Right cardiac atrium (tissue), 5 donors: ENCODE results near the gene RNF113A. TPM values are rescaled to one million over a fixed set of nuclear protein-coding genes. Genes with fewer than 3 reads are reported as not detected.
"Not testable (repeated sequence)": the region's sequence is repeated elsewhere in the genome, so short reads cannot be mapped to it uniquely, and the experiment has no call there.

Source experiments
- ATAC-seq, 2 donors: fragments of 200-7000 bp; cut with Tn5 transposase; one replicate each; pipeline versions ENCODE4 v1.8.0 to v1.9.1; 2020; ENCODE audit warnings: moderate library complexity in 2 of 2, mild to moderate bottlenecking in 1 of 2
- DNase-seq, 3 donors: peaks; one replicate each; pipeline ENCODE4 v3.0.0-alpha.2; 2020
- H3K27ac ChIP-seq: one replicate; pipeline ENCODE4 v1.5.1; 2013; ENCODE audit warnings: mild to moderate bottlenecking, low read length, control low read depth, moderate library complexity
- H3K27me3 ChIP-seq: one replicate; pipeline ENCODE4 v1.6.1; 2013; ENCODE audit not compliant: control insufficient read depth, insufficient read depth
- H3K4me1 ChIP-seq: one replicate; pipeline ENCODE4 v1.6.1; 2013; ENCODE audit warnings: low read length; ENCODE audit not compliant: control insufficient read depth, insufficient read depth
- H3K4me3 ChIP-seq: one replicate; pipeline ENCODE4 v1.5.1; 2013; ENCODE audit warnings: low read length, control low read depth
- H3K9me3 ChIP-seq: one replicate; pipeline ENCODE4 v1.6.1; 2013; ENCODE audit warnings: low read length; ENCODE audit not compliant: control insufficient read depth
- WGBS: extraction: QIAGEN DNeasy Blood & Tissue Kit; methylation state at CpG from one replicate; pipeline ENCODE4 v1.1.7; 2013; 5-methylcytosine and 5-hydroxymethylcytosine counted together
- intact Hi-C, 4 donors: fragments of 100-400 bp; cut with DNase I; formaldehyde crosslinking; loops; one replicate each; pipeline versions ENCODE4 v1.11.0 to v1.14.0; 2022 to 2023
- polyA plus RNA-seq: library from polyadenylated mRNA; stranded (reverse); fragments of 200-250 nt; gene quantifications from one replicate; pipeline ENCODE4 v1.2.3, GENCODE V29; 2013
- total RNA-seq, 4 donors: library from RNA; stranded (reverse); fragmentation: NEBNext Ultra II Directional; extraction: Animal tissue kit (Norgen Biotek cat#: 25700); gene quantifications; one replicate each; pipeline ENCODE4 v1.2.1, GENCODE V29; 2021
- donor health status: healthy with polysubstance abuse.
- donor health status: DM: no; HTN: yes; CAD: no.
- donor health status: DM: no; HTN: no; CAD: no.
- donor health status: DM: no; HTN: yes; CAD: no; lungs with severe emphysema.
- donor health status: DM: yes; HTN: yes; CAD: no.

Gene RNF113A
- total and polyA plus RNA-seq, 5 donors: 9.0 to 11.6 (median 9.9) TPM

GRCh38 chrX:119833905-119834304 is 37.6 kb downstream of the RNF113A start:
- Histone ChIP-seq H3K4me3 (no peak overlapping the region), H3K9me3 (no peaks in the 10 kb centered on the region), H3K27me3 (no peaks in the 10 kb centered on the region), H3K27ac (no peak overlapping the region), H3K4me1 (no peaks in the 10 kb centered on the region)
- no peak for ATAC-seq
- intact Hi-C loops: no loop called here
- WGBS: 87% methylated on average over 3 of the region's 3 CpGs
- DNase-seq: no peak

GRCh38 chrX:119828446-119828845 is 43.1 kb downstream of the RNF113A start:
- Histone ChIP-seq H3K4me1 (no peaks in the 10 kb centered on the region), H3K27me3 (no peaks in the 10 kb centered on the region), H3K9me3 (no peaks in the 10 kb centered on the region), H3K4me3 (no peak overlapping the region), H3K27ac (no peak overlapping the region)
- ATAC-seq (no peak), DNase-seq (no peak)
- 96% methylated on average over 5 of the region's 5 CpGs for WGBS
- intact Hi-C loops: no loop called here

GRCh38 chrX:119826399-119826959 is 45.1 kb downstream of the RNF113A start:
- peak in 1 of 2 donors; percentile 37 for ATAC-seq

GRCh38 chrX:119824221-119824620 is 47.3 kb downstream of the RNF113A start:
- H3K27me3 ChIP-seq, H3K27ac ChIP-seq, H3K4me3 ChIP-seq, DNase-seq, H3K4me1 ChIP-seq, intact Hi-C loops, H3K9me3 ChIP-seq, ATAC-seq: not testable (repeated sequence)
- 85% methylated on average over 2 of the region's 5 CpGs for WGBS

More at GRCh38 chrX:119826399-119826959, 45.1 kb downstream of the RNF113A start:
- no peak overlapping the region for H3K4me3 ChIP-seq
- no peaks in the 10 kb centered on the region for H3K27me3 ChIP-seq
- H3K27ac ChIP-seq: no peak overlapping the region
- intact Hi-C loops: no loop called here
- no peak for DNase-seq
- no peaks in the 10 kb centered on the region for H3K9me3 ChIP-seq
- no peaks in the 10 kb centered on the region for H3K4me1 ChIP-seq
- 65% methylated on average over 7 of the region's 7 CpGs for WGBS

GRCh38 chrX:119821703-119822102 is 49.8 kb downstream of the RNF113A start:
- DNase-seq, ATAC-seq, H3K4me1 ChIP-seq, intact Hi-C loops, H3K27ac ChIP-seq, H3K9me3 ChIP-seq, H3K27me3 ChIP-seq, H3K4me3 ChIP-seq: not testable (repeated sequence)
- 68% methylated on average over 3 of the region's 3 CpGs for WGBS

Other genes starting within 250 kb of the RNF113A start
- gene SEPTIN6, start 178.6 kb downstream of the RNF113A start, total RNA-seq: 10 to 100 TPM; 13.9 to 30.4 (median 16.8) TPM
- 5.7 TPM for gene SEPTIN6, start 178.6 kb downstream of the RNF113A start, polyA plus RNA-seq
- under 1 TPM in 2 of 4 donors, not detected in 2; 0.37 to 0.53 TPM for gene SOWAHD, start 113.1 kb downstream of the RNF113A start, total RNA-seq
- 0.14 TPM for gene SOWAHD, start 113.1 kb downstream of the RNF113A start, polyA plus RNA-seq
- 1,000 to 10,000 TPM; 1,125 to 1,239 (median 1,186) TPM for gene RPL39, start 80.1 kb downstream of the RNF113A start, total RNA-seq
- 4,509 TPM for gene RPL39, start 80.1 kb downstream of the RNF113A start, polyA plus RNA-seq
- gene UPF3B, start 18.8 kb downstream of the RNF113A start, total RNA-seq: 1 to 10 TPM; 3.3 to 3.9 (median 3.5) TPM
- 6.5 TPM for gene UPF3B, start 18.8 kb downstream of the RNF113A start, polyA plus RNA-seq
- 100 to 1,000 TPM; 348 to 454 (median 365) TPM for gene NDUFA1, start 99 bp upstream of the RNF113A start, total RNA-seq
- 846 TPM for gene NDUFA1, start 99 bp upstream of the RNF113A start, polyA plus RNA-seq
- not detected for gene AKAP14, start 24.2 kb upstream of the RNF113A start, total RNA-seq
- not detected for gene AKAP14, start 24.2 kb upstream of the RNF113A start, polyA plus RNA-seq
- 1 to 10 TPM; 5.4 to 7.3 (median 5.5) TPM for gene NKAP, start 72.0 kb upstream of the RNF113A start, total RNA-seq
- gene NKAP, start 72.0 kb upstream of the RNF113A start, polyA plus RNA-seq: 6.3 TPM
- gene RHOXF2B, start 206.0 kb upstream of the RNF113A start, total RNA-seq: not detected
- gene RHOXF2B, start 206.0 kb upstream of the RNF113A start, polyA plus RNA-seq: not detected
- under 1 TPM in 1 of 4 donors, not detected in 3; 0.65 TPM for gene RHOXF1, start 244.2 kb upstream of the RNF113A start, total RNA-seq
- 0.16 TPM for gene RHOXF1, start 244.2 kb upstream of the RNF113A start, polyA plus RNA-seq